ENCODE results near the gene PARVB.
A peak's percentile ranks its signal among the peaks of the same experiment; 100 is the strongest.

PARVB gene, protein sequence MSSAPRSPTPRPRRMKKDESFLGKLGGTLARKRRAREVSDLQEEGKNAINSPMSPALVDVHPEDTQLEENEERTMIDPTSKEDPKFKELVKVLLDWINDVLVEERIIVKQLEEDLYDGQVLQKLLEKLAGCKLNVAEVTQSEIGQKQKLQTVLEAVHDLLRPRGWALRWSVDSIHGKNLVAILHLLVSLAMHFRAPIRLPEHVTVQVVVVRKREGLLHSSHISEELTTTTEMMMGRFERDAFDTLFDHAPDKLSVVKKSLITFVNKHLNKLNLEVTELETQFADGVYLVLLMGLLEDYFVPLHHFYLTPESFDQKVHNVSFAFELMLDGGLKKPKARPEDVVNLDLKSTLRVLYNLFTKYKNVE

DNA sequence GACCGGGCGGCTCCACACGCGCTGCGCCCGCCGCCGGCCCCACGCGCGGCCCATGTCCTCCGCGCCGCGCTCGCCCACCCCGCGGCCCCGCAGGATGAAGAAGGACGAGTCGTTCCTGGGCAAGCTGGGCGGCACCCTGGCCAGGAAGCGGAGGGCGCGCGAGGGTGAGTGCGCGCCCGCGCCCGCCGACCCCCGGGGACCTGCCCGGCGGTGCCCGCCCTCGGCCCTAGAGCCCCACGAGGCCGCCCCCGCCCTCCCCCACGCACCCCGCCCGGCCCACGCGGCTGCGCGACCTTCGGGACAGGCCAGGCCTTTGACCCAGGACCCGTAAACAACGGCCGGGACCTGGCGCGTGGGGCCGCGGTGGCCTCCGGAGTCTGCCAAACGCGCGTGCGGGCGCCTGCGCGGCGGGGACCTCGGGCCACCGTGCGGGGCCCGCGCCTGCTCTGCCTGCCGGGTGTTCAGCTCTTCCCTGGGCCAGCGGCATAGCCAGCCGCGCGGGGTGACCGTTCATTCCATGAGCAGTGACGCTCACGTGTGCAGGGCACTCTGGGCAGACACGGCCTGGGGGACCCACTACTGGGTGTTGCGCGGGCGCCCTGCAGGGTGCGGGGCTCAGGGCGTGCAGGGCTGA lies at the start of gene PARVB:
TSS of gene PARVB (plus strand) at position 15 of the 634 bp plus-strand sequence. CDS start at position 53, 38 bp downstream.
- DNase-seq = no peak

DNA sequence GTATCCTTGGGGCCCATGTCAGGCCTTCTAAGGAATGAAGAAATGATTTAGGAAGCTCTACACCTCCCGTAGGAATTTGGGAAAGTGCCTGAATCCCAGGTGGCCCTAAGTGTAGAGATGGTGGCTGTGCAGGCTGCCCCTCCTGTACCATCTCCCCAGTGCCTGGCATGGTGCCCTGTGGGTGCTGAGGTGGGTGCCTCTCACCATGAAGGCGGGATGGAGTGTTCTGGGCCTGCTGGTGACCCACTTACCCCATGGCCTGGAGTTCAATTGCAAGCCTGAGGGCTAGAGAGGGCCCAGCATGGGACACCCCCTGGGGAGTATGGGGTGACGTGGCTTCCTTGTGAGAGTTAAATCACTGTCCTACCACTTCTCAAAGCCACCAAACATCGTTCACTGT lies 49.1 kb upstream of the PARVB start:
- no peak for DNase-seq

DNA sequence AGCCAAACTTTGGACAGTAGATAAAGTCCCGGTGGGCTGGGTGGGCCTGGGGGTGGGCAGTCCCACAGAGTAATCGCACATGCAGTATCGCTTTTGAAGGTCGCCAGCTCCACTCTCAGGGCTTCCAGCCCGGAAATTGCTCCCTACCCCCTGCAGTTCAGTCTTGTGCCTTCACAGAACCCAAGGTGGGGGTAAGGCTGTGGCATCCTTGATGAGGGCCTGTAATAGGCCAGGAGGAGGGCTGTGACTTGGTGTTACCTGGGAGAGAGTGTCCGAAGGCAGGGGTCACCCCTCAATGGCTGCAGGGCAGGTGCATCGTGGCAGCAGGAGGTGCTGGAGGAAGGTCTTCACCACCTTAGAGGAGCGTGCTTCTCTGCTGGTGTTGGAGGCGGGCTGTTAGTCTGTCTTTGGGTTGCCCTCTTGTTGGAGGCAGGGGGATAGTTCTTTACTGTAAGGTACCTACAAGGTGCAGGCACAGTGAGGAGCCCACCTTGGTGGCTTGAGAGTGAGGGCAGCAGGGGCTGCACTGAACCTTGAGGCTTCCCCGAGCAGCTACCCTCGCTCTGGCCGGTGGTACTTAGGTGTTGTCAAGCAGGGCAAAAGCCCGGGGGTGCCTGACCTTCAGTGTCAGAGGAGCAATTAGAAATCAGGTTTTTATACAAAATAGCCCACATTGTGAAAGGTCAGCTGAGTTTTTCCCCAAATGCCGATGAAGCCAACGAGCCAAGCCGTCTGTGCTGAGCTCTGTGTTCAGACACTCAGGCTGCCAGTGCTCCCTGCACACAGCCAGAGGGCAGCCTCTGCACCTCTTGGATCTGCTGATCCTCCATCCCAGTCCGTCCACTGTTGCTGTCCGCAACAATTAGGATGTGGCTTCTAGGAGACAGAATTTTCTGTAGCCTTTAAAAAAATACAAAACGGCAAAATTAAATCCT lies 47.0 kb upstream of the PARVB start:
- no peak for DNase-seq

DNA sequence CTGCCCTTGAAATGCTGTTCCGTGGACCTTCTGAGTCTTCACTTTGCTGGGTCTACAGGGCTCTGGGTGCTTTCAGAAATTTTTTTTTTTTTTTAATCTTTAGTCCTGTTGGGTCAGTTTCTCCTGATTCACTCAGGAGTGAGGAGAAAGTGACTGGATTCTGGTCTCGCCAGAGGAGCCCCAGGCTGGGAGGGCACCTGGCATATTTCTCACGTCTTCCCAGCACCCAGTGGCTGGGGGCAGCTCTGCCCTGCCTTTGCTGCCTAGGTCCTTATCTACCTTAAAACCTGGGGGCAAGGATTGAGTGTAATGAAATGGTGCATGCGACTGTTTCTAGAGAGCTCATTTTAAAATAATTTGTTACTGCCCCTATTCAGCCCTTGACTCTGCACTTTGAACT lies 45.5 kb upstream of the PARVB start:
- no peak for DNase-seq

DNA sequence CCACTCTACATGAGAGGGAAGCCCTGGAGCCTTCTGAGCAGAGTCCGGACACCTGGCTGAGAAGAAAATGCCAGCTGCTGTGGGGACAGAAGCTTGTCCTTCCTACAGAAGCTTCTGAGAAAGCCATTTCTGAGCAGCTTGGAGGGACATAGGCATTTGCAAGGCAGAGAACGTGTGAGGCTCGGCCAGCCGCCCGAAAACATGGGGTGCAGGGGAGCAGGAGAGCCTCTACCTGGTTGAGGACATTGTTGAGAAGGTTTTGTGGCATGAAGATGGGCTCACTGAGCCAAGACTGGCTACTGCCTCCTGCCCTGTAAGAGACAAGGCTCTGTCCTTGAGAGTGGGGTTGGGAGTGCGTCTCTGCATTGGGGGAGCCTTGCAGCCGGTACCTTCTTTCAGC lies 43.5 kb upstream of the PARVB start:
- DNase-seq = no peak

DNA sequence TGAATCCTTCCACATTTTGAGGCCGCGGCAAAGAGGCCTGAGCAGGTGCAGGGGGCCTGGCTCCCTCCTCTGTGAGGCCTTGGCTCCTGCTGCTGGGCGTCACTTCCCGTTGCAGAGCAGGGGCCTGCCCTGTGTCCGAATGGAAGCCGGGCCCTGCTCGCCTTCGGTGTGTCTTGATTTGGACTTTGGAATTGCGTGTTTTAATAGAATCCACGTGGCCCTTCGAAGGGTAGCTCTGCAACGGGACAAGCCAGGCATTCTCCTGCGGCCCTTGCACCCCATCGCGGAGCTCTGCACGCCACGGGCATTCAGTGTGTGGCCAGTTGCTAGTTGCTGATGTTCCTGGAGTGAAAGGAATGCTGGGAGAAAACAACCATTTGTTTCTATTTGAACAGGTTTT lies 43.1 kb upstream of the PARVB start:
- no peak for DNase-seq

DNA sequence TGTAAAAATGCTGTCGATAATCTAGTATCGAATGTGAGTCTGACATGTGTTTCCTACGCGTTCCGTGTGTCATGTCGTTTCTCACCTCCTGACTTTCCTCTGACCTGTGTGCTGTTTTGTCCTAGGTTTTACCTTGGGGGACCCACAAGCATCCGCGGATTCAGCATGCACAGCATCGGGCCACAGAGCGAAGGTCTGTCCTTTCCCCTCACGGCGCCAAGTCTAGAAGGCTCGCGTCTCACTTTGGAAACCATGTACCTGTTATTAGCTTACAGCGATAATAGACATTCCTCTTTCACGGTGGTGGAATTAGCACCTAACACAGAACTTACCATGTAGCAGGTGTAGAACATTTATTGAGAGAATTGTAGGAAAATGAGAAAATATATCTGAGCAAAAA lies 40.3 kb upstream of the PARVB start:
- no peak for DNase-seq

DNA sequence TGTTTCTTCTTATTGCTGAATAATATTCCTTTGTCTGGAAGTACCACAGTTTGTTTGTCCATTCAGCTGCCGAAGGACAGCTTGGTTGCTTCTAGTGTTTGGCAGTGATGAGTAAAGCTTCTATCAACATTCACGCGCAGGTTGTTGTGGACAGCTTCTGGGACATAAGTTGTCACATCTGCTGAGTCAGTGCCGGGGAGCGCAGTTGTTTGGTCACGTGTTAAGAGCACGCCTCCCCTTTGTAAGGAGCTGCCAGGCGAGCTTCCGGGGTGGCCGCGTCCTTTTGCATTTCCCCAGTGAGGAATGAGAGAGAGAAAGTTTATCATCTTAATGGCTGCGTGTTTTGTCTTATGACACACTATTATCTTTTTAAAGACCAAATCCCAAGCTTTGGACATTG lies 38.6 kb upstream of the PARVB start:
- DNase-seq = no peak

DNA sequence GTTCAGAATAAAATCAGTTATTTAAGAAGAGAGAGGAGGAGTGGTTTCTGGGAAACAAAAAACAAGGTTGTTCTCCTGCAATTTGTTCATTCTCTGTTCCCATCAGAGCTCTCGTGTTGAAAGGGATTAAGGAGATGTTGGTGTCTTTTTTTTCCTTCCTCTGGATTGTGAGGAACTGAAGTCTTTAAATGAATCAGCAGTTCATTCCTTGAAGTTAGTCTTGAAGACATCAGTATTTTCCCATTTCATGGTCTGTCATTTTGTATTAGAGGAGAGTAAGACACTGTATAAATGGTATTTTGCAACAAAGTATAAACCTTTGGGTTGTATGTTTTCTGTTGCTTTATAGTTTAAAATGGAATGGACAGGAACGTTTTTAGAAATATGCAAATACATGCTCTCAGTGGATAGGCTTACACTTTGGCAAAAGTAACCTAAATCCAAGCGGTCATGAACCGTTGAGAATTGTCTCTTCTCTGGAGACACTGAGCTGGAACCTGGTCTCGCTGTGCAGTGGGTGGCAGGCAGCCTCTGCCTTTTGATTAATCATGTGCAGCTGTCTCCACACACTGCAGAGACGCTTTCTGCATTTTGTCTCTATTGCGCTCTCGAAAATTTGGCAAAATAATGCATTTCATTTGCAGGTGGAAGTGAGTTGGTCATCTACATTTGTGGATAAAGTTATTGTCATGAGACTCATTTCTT lies 35.8 kb upstream of the PARVB start:
- no peak for DNase-seq

DNA sequence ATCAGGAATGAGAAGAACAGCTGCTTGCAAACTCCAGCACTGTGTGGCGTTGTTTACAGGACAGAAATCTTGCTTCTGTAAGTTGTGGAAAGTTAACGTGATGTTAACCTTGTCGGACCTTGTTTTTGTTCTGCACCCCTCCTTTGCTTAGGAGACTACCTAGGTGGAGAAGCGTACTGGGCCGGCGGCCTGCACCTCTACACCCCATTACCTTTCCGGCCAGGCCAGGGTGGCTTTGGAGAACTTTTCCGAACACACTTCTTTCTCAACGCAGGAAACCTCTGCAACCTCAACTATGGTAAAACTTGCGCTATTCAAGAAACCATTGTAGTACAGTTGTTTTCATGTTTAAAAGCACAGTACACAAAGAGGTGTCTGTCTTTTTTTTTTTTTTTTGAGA lies 35.1 kb upstream of the PARVB start:
- no peak for DNase-seq

DNA sequence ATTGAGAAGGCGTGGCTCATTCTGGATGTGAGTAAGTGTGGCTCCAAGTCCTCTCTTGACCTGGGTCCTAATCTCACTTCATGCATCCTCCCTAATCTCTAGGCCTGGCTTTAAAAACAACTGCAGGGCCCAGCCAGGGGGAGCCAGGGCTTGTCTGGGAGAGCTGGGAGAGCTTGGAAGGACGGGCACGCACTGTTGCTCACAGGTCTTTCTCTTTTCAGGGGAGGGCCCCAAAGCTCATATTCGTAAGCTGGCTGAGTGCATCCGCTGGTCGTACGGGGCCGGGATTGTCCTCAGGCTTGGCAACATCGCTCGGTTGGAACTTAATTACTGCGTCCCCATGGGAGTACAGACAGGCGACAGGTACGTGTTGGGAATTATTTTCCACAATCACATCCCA lies 34.1 kb upstream of the PARVB start:
- no peak for DNase-seq

DNA sequence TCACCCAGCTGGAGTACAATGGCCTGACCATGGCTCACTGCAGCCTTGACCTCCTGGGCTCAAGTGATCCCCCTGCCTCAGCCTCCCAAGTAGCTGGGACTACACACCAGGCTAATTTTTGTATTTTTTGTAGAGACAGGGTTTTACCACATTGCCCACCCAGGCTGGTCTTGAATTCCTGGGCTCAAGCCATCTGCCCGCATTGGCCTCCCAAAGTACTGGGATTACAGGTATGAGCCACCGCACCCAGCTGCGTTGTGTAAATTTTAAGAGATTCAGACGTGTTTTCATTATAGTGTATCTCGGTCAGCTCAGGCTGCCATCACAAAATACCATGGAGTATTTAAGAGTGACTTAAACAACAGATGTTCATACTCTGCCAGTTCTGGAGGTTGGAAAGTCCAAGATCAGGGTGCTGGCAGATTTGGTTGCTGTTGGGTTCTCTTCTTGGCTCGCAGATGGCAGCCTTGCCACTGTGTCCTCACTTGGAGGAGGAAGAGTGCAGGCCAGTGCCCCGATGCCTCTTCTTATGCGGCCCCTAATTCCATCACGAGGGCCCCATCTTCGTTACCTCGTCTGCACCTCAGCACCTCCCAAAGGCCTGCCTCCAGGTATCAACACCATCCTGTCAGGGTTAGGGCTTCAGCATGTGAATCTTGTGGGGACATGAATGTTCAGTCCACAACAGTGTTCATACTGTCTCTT lies 32.6 kb upstream of the PARVB start:
- no peak for DNase-seq

DNA sequence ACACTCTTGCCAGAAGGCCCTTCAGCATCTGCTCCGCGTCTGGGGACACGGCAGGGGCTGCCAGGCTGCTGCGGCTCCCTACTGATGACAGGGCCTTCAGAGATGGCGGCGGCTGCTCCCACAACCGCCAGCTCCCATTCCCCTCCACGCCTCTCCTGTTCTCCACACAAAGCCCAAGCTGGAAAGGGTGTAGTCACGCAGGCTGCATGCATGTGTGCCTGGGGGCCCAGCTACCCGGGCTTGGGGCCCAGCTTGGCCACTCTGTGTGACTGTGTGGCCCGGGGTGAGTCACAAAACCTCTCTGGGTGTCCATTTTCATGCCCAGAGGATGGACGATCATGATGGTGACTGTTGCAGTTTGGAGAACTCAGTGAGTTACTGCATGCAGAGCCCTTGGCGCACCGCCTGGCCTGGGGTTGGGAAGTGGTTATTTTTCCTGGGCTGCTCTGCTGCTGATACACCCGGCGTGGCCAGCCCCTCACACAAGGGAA lies 31.7 kb upstream of the PARVB start:
- DNase-seq = no peak

DNA sequence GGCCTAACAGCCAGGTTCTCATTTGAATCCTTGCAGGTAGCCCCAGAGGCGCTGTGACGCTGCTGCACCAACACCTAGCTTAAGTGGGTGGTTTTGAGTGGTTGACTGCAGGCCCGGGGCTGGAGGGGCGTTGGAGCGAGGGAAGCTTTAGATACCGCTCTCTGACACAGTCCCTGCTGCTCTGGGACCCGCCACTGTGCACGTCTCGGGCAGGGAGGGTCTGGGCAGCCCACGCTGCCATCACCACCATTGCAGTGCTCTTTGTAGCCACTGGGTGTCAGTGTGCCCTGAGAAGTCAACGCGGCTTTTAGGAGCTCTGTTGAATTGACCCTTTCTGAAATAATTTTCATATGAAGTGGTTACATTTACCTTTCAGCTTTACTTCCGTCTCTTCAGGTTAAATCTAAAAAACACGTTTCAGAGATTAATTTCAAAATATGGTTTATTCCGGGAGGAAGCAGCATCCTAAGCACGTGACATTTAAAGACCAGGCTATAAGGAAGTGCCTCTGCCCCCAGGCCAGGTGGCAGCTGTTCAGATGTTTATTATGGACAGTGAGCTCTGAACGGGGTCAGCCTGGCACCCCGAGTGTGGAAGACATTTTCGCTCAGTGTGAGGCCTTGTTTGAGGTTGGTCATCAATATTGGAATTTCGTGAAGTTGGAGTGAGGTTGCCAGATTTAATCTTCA lies 30.9 kb upstream of the PARVB start:
- DNase-seq = peak; percentile 27

DNA sequence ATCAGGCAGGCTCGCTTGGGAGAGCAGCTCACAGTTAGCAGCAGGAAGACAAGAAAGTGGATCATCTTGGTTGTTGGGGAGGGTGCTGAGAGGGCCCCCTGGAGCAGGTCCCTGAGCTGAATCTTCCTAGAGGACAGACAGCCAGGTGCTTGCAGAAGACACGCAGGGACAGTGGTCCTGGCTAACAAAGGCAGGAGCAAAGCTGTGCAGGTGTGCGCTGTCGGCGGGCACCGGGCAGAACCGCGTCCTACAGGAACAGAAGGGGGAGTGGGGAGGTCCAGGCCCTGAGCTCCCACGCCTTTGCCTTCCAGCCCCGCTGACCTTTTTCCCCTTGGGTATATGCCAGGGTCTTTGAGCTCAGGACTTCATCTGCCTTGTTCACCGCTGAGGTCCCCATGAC lies 30.1 kb upstream of the PARVB start:
- DNase-seq = no peak

DNA sequence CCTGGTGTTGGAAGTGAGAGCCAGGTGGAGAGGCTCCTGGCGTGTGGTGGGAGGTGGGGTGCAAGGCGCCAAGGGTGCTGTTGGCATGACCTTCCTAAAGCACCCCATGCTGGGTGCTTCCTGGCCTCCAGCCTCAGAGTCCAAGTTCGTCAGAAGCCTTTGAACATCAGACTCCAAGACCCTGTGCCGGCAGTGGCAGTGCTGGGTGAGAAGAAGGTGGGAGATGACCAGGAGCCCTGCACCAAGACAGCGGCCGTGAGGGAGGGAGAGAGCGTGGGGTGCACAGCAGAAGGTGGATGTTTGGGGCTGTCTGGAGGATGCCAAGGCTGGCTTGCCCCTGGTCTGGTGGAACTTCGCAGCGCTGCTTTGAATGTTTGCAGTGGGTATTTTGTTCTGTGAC lies 29.7 kb upstream of the PARVB start:
- no peak for DNase-seq

DNA sequence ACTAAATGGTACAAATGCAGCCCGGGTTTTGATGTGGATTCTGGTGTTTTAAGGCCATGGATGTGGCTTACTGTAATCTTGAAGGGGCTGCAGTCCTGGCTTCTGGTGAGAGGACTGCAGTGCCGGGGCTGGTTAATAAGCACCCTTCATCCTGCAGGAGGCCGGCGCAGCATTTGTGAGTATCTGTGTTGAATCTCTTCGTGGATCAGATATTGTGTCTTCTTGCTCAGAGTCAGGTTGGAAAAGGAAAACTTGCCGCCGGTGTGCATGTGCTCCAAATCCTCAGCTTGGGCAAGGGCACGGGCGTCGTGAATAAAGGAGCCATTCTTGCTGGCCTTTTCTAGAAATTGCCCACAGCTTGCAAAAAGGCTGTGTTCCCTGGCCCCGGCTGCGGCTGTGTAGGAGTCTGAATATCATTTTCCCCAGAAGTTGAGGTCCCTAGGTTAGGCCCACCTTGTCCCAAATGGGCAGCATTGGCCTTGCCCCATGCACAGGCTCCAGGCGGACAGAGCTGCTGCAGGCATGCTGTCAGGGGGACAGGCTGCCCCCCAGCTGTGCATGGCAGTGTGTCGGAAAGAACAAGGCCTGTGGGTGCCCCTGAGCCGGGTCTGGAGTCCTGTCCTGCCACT lies 28.9 kb upstream of the PARVB start:
- no peak for DNase-seq

DNA sequence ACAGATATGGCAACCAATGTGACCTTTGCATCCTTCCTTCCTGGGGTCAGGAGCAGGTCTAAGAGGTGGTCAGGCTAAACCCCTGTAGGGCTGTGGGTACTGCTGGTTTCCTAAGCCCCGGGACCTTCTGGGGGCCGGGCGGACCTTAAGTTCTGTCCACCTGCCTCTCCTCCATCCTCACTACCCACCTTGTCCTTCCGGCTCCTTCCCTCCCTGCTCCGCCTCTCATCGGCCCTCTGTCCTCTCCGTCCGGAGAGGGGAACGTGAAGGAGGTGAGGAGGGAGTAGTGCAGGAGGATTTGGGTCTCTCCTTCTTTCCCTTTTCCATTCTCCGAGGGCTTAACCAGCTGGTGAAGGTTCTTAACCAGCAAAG lies 28.3 kb upstream of the PARVB start:
- no peak for DNase-seq

DNA sequence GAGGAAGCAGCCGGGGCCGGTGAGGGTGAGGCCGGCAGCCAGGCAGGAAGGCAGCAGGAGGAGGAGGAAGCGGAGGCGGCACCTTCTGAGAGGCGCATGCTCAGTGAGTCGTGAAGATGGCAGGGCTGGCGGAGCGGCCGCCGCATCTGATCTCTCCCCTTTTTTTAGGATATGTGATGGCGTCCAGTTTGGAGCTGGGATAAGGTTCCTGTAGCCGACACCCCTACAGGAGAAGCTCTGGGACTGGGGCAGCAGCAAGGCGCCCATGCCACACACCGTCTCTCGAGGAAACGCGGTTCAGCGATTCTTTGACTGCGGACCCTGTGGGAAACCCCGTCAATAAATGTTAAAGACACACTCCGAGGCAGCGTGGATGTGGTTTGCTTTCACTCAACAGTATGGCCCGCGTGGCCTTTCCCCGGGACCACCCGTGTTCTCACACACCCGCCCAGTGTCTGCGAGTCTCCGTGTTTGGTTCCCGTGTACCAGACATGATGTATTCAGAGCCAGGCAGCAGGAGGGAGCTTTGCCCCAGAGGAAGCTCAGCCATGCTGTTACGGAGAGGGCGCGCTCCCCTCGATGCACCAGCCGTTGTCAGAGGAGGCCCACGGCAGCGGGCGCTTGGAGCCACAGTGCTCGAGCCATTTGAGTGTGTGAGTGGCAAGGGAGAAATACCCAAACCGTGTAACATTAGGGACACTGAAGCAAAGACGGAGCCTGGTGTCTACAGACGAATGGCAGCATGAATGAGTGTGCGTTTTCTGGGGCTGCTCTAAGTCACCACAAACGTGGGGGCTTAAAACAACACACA lies 27.7 kb upstream of the PARVB start:
- DNase-seq = no peak

DNA sequence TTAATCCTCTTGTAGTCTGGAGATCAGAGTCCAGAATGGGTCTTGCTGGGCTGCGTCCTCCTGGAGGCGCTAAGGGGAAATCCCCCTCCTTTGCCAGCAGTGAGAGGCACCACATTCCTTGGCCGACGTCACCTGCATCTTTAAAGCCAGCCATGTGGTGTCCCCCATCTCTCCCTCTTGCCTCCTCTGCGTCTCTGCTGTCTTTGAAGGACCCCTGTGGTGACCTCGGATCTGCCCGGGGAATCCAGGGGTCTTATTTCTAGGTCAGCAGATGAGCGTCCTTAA lies 27.2 kb upstream of the PARVB start:
- no peak for DNase-seq

Measured in NCI-H2227 treated with DMSO at 0.1 percent for 48 hours (cell line).